ENCODE results near the gene RHBDD1.

RHBDD1 gene

GRCh38 chr2:226847090-226847489 is 11.2 kb downstream of the RHBDD1 start:
- DNase-seq, result no peak

DNA sequence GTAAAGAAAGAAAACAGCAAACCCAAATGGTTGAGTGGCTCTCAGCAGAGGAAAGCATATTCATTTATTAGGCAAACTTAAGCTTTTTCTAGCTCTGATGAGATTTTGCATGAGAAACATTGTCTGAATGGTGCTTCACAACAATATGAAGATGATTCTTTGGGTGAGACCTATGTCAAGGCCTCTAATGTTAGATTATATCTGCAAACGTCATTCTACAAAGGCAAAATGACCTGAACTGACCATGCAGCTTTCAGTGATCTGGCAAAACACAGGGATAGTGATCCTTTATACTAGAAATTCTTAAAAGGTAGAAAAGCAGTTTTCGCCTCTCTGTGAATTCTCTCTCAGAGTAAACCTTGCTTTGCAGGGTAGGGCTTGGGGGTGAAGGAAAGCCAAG is 11.7 kb downstream of the RHBDD1 start:
- no peak for DNase-seq

DNA sequence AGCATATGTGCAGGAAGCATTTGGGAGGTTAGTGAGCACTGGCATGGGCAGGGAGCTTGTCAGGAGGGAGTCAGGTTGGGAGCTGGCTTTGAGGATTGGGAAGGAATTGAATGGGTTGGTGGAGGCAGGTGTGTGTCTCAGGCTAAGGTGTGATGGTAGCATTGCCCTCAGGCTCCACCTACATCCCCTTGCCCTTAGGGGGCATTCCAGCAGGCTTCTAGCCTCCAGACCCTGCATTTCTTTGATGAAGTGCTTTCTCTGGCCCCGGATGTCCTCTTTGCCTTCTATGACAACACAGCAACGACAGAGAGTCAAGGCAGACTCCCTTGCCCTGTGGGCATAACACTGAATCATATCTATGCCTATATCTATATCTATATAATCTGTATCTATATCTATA is 13.5 kb downstream of the RHBDD1 start:
- no peak for DNase-seq

- DNase-seq, result no peak
Observed at GRCh38 chr2:226850024-226850423, 14.2 kb downstream of the RHBDD1 start.

DNA sequence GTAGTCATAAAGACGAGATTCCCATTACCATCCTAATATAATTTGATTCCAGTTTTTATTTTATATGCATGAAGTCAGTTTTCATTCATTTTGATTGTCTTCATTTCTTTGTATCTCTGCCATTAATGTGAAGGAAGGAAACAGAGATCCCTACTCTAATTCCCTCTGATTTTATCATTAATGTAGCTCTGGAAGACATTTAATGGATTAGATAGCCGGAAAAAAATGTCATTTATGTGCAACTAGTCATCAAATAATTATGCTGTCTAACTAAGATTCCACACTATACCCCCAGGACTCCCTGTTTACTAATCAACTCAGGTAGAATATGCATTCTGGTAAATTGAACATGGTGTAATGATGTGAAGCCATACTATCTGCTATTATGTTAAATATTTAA is 19.9 kb downstream of the RHBDD1 start:
- no peak for DNase-seq

- DNase-seq, result no peak
Observed at GRCh38 chr2:226860087-226860486, 24.2 kb downstream of the RHBDD1 start.

DNA sequence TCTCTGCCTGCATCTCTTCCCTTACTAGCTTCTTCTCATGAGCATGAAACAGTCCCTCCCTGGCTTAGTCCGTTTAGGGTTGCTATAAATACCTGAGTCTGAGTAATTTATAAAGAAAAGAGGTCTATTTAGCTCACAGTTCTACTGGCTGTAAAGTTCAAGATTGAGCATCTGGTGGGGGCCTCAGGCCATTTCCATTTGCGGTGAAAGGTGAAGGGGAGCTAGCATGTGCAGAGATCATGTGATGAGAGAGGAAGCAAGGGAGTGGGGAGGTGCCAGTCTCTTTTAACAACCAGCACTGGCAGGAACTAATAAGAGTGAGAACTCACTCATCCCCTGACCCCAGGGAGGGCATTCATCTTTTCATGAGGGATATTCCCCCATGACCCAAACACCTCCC is 26.8 kb downstream of the RHBDD1 start:
- DNase-seq, result no peak

- no peak for DNase-seq
Observed at GRCh38 chr2:226865273-226865672, 29.4 kb downstream of the RHBDD1 start.

- DNase-seq, result no peak
Observed at GRCh38 chr2:226865710-226866109, 29.9 kb downstream of the RHBDD1 start.

DNA sequence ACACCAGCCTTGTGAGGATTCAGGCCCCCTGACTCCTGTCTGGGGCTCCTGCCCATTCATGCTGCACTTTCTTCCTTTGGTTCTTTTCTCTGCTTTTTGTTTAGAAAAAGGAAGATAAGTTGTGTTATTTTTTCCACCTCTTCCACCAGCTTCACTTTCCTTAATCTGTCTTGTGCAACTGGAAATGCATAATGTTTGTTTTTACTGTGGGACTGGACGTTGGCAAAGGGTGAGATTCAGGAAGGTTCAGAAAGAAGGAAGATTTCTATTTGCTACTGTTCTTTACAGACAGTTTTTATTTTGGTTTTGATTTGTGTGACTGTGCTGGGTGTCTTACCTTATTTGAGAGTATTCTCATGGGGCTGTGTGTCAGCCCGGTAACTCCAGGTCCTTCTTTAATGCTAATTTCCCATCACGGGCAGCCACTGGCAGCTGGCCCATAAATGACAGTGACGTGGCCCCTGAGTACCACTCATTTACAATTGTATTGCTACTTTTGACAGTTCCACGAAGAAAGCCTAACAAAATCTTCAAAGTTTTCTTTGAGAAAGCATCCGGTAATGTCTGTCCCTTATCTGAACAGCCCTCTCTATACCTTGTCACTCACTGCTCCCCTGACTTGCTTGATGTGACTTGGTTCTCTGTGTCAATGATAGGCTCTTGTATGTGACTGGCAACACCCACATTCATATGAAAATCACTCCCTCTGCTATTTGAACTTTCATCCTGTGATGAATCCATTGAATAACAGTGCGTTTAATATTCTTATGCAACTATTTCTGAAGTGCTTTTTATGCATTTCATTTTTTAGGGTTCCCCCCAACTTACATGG is 32.7 kb downstream of the RHBDD1 start:
- DNase-seq, result no peak

GRCh38 chr2:226869371-226869770 is 33.5 kb downstream of the RHBDD1 start:
- no peak for DNase-seq

DNA sequence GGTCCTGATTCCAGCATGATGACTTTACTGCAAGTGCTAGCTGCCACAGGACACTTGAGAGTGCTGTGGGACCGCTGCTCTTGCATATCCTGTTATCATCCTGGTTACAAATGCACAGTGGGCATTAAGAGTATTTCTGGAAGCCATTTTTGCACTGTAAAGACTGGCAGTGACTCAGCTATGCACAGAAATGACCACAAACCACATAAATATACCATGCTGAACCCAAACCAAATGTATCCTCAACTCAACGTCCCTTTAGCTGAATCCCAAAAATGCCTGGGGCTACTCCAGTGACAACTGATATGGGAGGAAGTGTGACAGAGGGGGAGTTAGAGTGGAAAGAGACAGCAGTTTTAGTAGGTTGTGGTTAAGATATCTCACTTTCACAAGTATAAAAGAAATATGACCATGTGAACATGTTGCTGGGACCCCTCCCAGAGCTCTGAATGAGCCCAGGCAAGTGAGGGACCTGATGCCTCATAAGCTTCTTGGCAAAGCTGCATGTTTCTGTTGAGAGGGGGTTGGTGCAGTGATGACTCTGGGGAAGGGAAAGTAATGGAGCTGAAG is 37.3 kb downstream of the RHBDD1 start:
- no peak for DNase-seq

GRCh38 chr2:226873826-226874225 is 38.0 kb downstream of the RHBDD1 start:
- no peak for DNase-seq

GRCh38 chr2:226874749-226875148 is 38.9 kb downstream of the RHBDD1 start:
- DNase-seq, result no peak

- DNase-seq, result no peak
Observed at GRCh38 chr2:226875438-226876225, 39.8 kb downstream of the RHBDD1 start.

DNA sequence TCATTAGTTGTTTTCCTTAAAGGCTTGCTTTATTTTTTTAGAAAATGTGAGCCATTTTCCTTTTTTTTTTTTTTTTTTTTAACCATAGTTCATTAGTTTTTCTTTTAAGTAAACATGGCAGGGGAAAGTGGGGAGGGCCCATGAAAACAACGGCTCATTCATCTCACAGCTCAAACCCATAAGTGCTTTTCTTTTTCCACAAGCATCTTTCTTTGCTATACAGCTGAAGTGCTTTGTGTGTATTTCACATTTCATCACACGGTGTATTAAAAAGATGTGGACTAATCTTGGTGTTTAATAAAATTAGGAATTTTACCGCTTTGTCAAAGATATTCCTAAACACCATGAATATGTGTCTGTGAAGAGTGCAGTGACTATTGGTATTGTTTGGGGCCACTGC is 41.6 kb downstream of the RHBDD1 start:
- no peak for DNase-seq

DNA sequence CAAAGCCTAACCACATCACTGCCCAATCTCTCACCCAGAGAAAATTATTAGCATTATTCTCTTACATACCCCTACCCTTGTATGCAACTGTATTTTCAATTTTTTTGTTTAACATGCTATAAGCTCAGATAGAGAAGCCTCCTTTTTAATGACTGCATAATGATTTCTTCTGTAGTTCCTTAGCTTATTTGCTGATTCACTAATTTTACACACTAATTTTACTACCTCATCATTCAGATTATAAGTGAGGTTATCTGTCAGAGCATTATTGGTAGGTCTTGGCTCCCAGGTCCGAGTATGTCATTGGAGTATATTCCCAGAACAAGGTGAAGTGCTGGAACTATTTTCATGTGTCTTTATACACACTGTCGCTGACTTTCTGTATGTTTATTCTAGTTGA is 45.4 kb downstream of the RHBDD1 start:
- no peak for DNase-seq

- no peak for DNase-seq
Observed at GRCh38 chr2:226882606-226883005, 46.8 kb downstream of the RHBDD1 start.

- DNase-seq, result no peak
Observed at GRCh38 chr2:226883296-226883795, 47.5 kb downstream of the RHBDD1 start.

- DNase-seq, result no peak
Observed at GRCh38 chr2:226884166-226884565, 48.3 kb downstream of the RHBDD1 start.

DNA sequence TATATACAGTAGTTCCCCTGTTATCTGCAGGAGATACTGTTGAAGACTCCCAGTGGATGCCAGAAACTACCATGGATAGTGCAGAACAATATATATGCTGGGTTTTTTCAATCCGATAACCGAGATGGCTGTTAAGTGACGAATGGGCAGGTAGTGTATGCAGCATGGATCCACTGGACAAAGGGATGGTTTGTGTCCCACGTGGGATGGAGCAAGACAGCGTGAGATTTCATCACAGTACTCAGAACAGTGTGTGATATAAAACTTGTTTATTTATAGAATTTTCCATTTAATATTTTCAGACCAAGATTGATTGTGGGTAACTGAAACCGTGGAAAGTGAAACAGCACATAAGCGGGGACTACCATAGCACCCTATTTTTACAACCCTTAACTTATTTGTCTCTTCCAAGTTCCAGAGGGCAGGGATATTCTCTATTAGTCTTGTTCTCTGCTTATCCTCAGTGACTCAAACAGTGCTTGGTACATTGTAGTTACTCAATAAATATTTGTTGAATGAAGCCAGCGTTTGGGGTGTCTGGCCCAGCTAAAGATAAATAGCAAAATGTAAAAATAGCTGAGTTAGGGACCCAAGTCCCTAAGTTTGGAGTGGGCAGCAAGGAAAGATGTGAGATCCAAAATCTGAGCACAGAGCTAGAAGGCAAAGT is 50.0 kb downstream of the RHBDD1 start:
- DNase-seq, result no peak

DNA sequence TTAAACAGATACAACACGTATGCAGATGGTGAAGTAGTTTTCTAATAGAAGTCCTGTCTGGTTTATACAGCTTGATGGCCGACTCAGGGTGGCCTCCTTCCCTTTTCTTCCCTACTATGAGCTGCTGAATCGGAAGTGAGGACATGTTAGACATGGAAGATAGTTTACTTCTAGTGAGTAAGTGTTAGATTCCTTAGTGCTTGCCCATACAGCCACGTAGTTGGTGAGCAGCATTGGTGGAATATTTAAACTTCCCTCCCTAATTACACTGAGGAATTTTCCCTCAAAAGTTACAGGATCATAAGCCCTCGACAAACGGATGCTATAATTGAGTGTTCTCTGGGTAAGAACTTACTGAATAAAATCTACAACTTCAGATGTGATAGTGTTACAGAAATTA is 52.1 kb downstream of the RHBDD1 start:
- no peak for DNase-seq

DNA sequence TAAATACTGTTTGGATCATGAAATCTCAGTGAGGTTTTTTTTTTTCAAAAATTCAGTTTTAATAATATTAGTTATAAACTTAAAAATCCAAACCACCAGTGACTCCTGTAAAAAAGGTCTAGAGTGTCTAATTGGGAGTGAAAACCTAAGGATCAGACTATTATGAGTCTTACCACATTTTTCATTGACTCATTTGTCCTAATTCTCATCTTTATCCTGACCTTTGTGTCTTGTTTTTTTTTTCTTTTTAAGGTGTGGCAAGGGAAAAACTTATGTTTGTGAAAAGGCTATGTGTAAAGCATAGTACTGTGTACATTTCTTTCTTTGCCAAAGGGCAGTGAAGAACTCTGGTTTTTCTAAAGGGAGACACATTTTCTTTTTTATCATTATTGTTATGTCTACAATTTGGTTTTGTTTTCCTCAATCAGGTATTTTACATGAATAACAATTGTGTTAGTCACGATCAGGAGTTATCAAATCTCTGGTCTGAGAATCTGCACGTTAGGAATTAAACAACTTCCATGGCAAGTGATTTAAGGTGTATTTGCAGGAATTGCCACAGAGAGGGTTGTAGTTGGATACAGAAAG is 52.6 kb downstream of the RHBDD1 start:
- no peak for DNase-seq
